OCI-LY3 (cell line): ENCODE data around the gene COL27A1.

Experiments used
- H2AFZ ChIP-seq: fragments of 200-600, 300-600 bp; shearing (Covaris generic); 2 replicates; pipeline ENCODE4 v1.6.0; 2014; ENCODE audit warnings: antibody characterized with exemption, low read depth, low read length
- H3K27ac ChIP-seq: fragments of 200-600, 300-600 bp; sonication (generic); 2 replicates; pipeline ENCODE4 v1.5.1; 2014; ENCODE audit warnings: mild to moderate bottlenecking, low read length, moderate library complexity, mixed read lengths
- H3K27me3 ChIP-seq: fragments of 200-600, 300-600 bp; sonication (generic); 2 replicates; pipeline ENCODE4 v1.6.1; 2014; ENCODE audit warnings: low read depth, low read length, mixed read lengths
- H3K36me3 ChIP-seq: fragments of 200-600, 300-600 bp; sonication (generic); replicated peaks from 2 replicates; pipeline ENCODE3; 2014; ENCODE audit warnings: low read depth, low read length, mixed read lengths
- H3K4me1 ChIP-seq: fragments of 300-600, 200-600 bp; sonication (generic); 2 replicates; pipeline ENCODE4 v1.6.1; 2014; ENCODE audit warnings: low read length, mixed read lengths
- H3K4me2 ChIP-seq: fragments of 200-600, 300-600 bp; sonication (generic); 2 replicates; pipeline ENCODE4 v1.6.1; 2014; ENCODE audit warnings: low read length, mixed read lengths
- H3K4me3 ChIP-seq: fragments of 300-600, 200-600 bp; sonication (generic); 2 replicates; pipeline ENCODE4 v1.5.1; 2014; ENCODE audit warnings: antibody characterized with exemption, mild to moderate bottlenecking, low read length, moderate library complexity
- H3K79me2 ChIP-seq: fragments of 300-600, 200-600 bp; shearing (Covaris generic); 2 replicates; pipeline ENCODE4 v1.6.1; 2014; ENCODE audit warnings: mild to moderate bottlenecking, low read length, mixed read lengths
- H3K9ac ChIP-seq: fragments of 300-600, 200-600 bp; shearing (Covaris generic); 2 replicates; pipeline ENCODE4 v1.6.0; 2014; ENCODE audit warnings: mild to moderate bottlenecking, low read length, moderate library complexity
- H3K9me3 ChIP-seq: fragments of 200-600, 300-600 bp; shearing (Covaris generic); 2 replicates; pipeline ENCODE4 v1.6.1; 2014; ENCODE audit warnings: low read length, mixed read lengths; ENCODE audit not compliant: insufficient read depth
- H4K20me1 ChIP-seq: fragments of 200-600, 300-600 bp; sonication (generic); 2 replicates; pipeline ENCODE4 v1.6.1; 2016; ENCODE audit warnings: low read length, mixed read lengths; ENCODE audit not compliant: insufficient read depth
- CTCF ChIP-seq: fragments of 200-600, 300-600 bp; sonication (generic); IDR thresholded peaks from 2 replicates; pipeline ENCODE4 v1.5.1; 2014; ENCODE audit warnings: antibody characterized with exemption, low read length, low read depth
- EZH2phosphoT487 ChIP-seq: fragments of 200-600 bp; shearing (Covaris generic); IDR thresholded peaks from 2 replicates; pipeline ENCODE4 v1.6.1; 2018; ENCODE audit warnings: antibody characterized with exemption, mixed run types, low read depth

The COL27A1 gene

GRCh38 chr9:114206221-114206789, 51.0 kb downstream of the COL27A1 start:
- no peak for TF ChIP-seq EZH2phosphoT487
- Histone ChIP-seq H3K4me3 (no peak overlapping the region), H3K36me3 (no peaks in the 10 kb centered on the region), H3K4me1 (no peaks in the 10 kb centered on the region), H3K4me2 (no peak overlapping the region), H3K27ac (no peak overlapping the region), H3K79me2 (no peaks in the 10 kb centered on the region), H3K27me3 (0 out of 2 replicates have a peak, but pooled peaks cover 3% of the 10 kb centered on the region), H4K20me1 (no peaks in the 10 kb centered on the region), H3K9me3 (no peaks in the 10 kb centered on the region), H2AFZ (no peak overlapping the region), H3K9ac (no peak overlapping the region)

DNA sequence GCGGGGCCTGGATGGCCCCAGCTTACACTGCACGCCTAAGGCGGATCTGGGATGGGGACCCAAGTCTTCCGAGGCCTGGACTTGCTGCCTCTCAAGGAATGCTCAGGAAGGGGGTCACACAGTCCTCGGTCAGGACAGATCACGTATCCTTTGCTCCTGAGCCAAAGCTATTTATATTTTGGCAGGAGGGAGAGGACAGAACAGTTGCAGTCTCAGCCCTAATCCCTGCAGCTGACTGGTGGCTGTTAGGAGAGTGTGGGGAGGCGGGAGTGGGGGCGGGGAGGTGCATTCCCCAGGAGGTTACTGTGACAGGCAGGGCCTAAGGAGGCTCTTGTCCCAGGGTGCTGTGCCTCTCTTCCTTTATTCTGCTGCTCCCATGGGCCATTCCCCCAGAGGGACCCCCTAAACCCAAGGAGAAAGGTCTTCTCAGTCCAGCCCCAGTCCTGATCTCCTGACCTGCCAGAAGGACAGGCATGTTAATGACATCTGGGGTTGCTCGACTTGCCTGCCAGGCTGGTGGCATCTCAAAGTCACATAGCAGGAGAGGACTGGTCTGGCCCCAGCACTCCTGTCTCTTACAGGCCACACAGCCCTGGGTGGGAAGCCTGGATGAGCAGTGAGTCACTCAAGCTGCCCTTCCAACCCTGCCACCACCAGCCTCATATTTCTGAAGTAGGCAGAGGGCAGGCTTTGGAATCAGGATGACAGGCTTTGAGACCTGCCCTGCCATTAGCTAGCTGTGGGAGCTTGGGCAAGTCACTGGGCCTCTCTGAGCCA, 51.9 kb downstream of the COL27A1 start:
- Histone ChIP-seq H3K4me2 (no peak overlapping the region), H3K36me3 (no peaks in the 10 kb centered on the region), H3K9ac (no peak overlapping the region), H3K9me3 (no peaks in the 10 kb centered on the region), H3K79me2 (no peaks in the 10 kb centered on the region), H4K20me1 (no peaks in the 10 kb centered on the region), H2AFZ (no peak overlapping the region), H3K4me3 (no peak overlapping the region), H3K27ac (no peak overlapping the region), H3K4me1 (no peaks in the 10 kb centered on the region), H3K27me3 (no peaks in the 10 kb centered on the region)
- TF ChIP-seq CTCF: no peak

DNA sequence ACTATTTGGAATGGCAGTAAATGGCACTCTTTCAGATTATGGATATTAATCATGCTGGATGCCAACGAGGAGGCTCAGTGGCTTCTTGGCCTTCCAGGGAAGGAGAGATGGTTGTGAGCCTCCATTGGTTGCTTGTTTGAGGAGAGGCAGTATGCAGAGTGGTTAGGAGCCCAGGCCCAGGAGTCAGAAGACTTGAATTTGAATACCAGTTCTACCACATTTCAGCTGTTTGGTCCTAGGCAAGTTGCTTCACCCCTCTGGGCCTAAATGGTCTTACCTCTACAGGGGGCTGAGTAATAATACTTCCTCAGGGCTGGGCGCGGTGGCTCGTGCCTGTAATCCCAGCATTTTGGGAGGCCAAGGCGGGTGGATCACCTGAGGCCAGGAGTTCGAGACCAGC, 52.5 kb downstream of the COL27A1 start:
- no peak overlapping the region for H3K27ac ChIP-seq
- H3K27me3 ChIP-seq: no peaks in the 10 kb centered on the region
- H3K4me3 ChIP-seq: no peak overlapping the region
- no peaks in the 10 kb centered on the region for H3K4me1 ChIP-seq
- no peaks in the 10 kb centered on the region for H3K9me3 ChIP-seq
- no peak overlapping the region for H3K4me2 ChIP-seq
- H3K36me3 ChIP-seq: no peaks in the 10 kb centered on the region
- no peaks in the 10 kb centered on the region for H4K20me1 ChIP-seq
- H2AFZ ChIP-seq: no peak overlapping the region
- H3K9ac ChIP-seq: no peak overlapping the region
- H3K79me2 ChIP-seq: no peaks in the 10 kb centered on the region
- TF ChIP-seq CTCF: no peak
- TF ChIP-seq EZH2phosphoT487: no peak

- Histone ChIP-seq H3K4me3 (no peak overlapping the region), H3K27ac (no peak overlapping the region), H3K79me2 (no peaks in the 10 kb centered on the region), H3K4me2 (no peak overlapping the region), H3K27me3 (no peaks in the 10 kb centered on the region), H3K9ac (no peak overlapping the region), H3K4me1 (no peaks in the 10 kb centered on the region), H3K36me3 (no peaks in the 10 kb centered on the region), H4K20me1 (no peaks in the 10 kb centered on the region), H2AFZ (no peak overlapping the region), H3K9me3 (no peaks in the 10 kb centered on the region)
- TF ChIP-seq EZH2phosphoT487 (no peak), CTCF (no peak)
Observed at GRCh38 chr9:114209151-114209550, 53.8 kb downstream of the COL27A1 start.
